Measurements from ENCODE around the gene ADCY7. TPM values are rescaled to one million over a fixed set of nuclear protein-coding genes. Genes with fewer than 3 reads are reported as not detected.

The ADCY7 gene
- total RNA-seq, 2 donors from 2014 or later = 8.5 to 17.1 TPM

DNA sequence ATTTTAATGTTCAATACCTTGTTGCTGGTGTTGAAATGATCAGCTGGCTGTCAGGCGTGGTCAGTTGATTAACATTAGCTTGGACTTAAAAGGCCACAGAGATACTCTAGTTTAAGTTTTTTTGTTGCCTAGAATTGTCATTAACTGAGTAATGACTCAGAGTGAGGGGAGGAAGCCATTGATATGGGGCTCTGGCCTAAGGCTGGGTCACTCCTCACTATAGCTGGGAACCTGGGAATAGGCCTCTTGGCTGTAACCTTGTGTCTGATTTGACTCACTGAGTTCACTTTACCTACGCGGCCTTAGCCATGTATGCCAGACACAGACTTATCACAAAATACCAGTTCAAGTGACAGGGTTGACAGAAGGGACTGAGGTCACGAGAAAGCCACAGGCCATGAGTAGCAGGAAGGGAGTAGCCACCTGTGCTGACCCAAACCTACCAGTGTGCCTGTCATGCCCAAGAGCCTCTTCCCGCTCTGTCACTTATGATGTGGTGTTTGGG is 37.9 kb upstream of the ADCY7 start:
- H3K27ac ChIP-seq = no peak overlapping the region

DNA sequence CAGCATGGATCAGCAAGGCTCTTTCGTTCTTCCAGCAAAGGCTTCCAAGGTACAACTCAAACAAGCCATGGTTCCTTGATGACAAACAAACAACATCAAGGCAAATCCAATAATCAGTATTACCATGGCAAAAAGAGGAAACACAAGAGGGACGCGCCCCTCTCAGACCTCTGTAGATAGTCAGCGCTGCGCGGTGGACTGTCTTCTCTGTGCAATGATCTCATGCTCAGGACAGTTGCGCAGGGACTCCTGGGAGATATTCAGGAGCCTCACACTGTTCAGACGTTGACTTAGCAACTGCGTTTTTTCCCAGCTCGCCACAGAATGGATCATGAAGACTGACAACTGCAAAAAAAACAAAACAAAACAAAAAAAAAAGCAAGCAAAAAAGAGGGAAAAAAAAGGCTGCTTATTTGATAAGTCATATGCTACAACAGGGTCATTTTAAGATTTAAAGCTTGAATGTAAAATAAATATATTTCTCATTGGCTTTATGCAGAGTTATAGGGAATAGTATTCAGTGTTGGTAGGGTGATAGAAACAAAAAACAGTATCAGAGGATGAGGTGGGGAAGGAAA is 37.1 kb upstream of the ADCY7 start:
- no peaks in the 10 kb centered on the region for H3K4me1 ChIP-seq
- H3K9me3 ChIP-seq = no peaks in the 10 kb centered on the region
- no peak overlapping the region for H3K4me3 ChIP-seq
- DNase-seq (ENCODE audit: low spot score) = no peak
- TF ChIP-seq, protein P1, sequence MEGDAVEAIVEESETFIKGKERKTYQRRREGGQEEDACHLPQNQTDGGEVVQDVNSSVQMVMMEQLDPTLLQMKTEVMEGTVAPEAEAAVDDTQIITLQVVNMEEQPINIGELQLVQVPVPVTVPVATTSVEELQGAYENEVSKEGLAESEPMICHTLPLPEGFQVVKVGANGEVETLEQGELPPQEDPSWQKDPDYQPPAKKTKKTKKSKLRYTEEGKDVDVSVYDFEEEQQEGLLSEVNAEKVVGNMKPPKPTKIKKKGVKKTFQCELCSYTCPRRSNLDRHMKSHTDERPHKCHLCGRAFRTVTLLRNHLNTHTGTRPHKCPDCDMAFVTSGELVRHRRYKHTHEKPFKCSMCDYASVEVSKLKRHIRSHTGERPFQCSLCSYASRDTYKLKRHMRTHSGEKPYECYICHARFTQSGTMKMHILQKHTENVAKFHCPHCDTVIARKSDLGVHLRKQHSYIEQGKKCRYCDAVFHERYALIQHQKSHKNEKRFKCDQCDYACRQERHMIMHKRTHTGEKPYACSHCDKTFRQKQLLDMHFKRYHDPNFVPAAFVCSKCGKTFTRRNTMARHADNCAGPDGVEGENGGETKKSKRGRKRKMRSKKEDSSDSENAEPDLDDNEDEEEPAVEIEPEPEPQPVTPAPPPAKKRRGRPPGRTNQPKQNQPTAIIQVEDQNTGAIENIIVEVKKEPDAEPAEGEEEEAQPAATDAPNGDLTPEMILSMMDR (IDR thresholded peaks at IDR 0.05) = no peak
- peaks cover 33% of the 10 kb centered on the region for H3K36me3 ChIP-seq
- no peak overlapping the region for H3K27ac ChIP-seq
- no peaks in the 10 kb centered on the region for H3K27me3 ChIP-seq

More for the DNA sequence above, 37.9 kb upstream of the ADCY7 start:
- H3K4me1 ChIP-seq = no peaks in the 10 kb centered on the region
- TF ChIP-seq, protein P1 (IDR thresholded peaks at IDR 0.05) = no peak
- H3K4me3 ChIP-seq = no peak overlapping the region
- no peaks in the 10 kb centered on the region for H3K9me3 ChIP-seq
- DNase-seq (ENCODE audit: low spot score) = no peak
- no peaks in the 10 kb centered on the region for H3K27me3 ChIP-seq
- peaks cover 35% of the 10 kb centered on the region for H3K36me3 ChIP-seq

DNA sequence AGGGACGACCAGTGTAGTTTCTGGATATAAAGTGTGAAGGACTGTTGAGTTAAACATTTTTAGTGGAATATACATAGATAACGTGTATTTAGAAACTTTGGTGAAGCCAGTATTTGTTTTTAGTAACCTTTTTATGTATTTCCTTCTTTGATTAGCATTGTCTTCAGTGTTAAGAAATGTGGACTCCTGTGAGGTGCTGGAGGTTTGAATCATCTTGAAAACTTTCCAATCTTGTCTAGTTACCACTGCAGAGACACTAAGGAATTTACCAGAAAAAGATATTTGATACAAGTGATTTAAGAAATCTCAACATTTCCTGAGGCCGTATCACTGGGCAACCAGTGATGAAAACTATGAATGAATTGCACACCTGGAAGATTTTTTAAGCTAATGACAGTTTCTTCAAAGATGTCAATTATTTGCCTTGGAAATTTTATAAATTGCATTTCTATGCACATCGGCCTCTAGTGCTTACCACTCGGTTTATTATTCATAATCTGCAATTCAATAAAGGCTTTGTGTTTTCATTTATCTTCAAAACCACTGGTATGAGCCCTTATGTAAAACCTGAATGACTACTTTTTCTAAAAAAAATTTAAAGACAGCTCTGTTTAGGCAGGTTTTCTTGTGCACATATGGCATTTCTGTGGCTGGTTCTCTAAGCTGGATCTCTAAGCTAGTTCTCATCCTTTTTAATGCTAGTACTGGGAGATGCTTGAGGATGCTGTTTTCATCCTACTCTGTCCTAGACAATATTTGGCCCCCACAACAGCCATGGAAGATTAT is 31.4 kb upstream of the ADCY7 start:
- TF ChIP-seq, protein P1 (IDR thresholded peaks at IDR 0.05) = no peak
- Histone ChIP-seq H3K4me3 (no peak overlapping the region), H3K4me1 (no peaks in the 10 kb centered on the region), H3K36me3 (no peaks in the 10 kb centered on the region), H3K9me3 (no peaks in the 10 kb centered on the region), H3K27ac (no peak overlapping the region), H3K27me3 (no peaks in the 10 kb centered on the region)
- DNase-seq (ENCODE audit: low spot score) = no peak

DNA sequence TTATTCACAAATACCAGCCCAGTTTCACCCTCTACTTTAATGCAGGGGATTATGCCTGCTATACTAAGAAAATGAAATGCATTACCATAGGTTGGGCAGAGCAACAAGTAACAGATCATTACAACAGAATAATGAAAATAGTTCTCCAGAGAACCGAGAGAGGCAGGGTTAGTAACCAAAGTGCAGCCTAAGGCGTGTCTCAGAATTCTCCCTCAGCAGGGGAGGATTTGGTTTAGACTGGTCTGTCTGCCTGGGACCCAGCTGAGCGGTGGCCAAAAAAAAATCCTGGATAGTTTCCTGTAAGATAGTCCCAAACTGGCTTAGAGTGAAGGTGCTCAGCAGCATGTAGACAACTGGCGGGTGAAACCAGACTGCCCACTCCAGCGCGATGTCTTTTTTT is 30.8 kb upstream of the ADCY7 start:
- Histone ChIP-seq H3K27ac (no peak overlapping the region), H3K4me1 (no peaks in the 10 kb centered on the region), H3K27me3 (no peaks in the 10 kb centered on the region), H3K9me3 (no peaks in the 10 kb centered on the region), H3K4me3 (no peak overlapping the region), H3K36me3 (no peaks in the 10 kb centered on the region)
- TF ChIP-seq, protein P1 (IDR thresholded peaks at IDR 0.05) = no peak
- no peak for DNase-seq (ENCODE audit: low spot score)

DNA sequence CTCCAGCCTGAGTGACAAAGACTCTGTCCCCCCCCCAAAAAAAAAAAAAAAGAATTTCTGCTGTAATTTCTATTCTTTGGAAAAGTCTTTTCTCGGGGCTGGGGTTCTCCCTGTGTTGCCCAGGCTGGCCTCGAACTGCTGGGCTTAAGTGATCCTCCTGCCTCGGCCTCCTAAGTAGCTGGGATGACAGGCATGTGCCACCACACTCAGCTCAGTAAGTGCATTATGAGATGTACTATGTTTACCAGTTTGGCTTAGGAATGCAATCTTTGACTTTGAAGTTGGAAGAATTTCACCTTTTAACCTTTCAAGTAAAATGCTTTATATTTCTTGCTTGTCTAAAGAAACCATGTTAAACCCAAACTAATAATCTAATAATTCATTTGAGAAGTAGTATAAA is 28.0 kb upstream of the ADCY7 start:
- Histone ChIP-seq H3K27me3 (no peaks in the 10 kb centered on the region), H3K36me3 (no peaks in the 10 kb centered on the region), H3K9me3 (no peaks in the 10 kb centered on the region), H3K4me1 (no peaks in the 10 kb centered on the region), H3K4me3 (no peak overlapping the region), H3K27ac (no peak overlapping the region)
- TF ChIP-seq, protein P1 (IDR thresholded peaks at IDR 0.05) = no peak
- no peak for DNase-seq (ENCODE audit: low spot score)
